ENCODE measurements around the gene GLTP.

GLTP gene

GRCh38 chr12:109818253-109818652 lies 62.1 kb downstream of the GLTP start:
- DNase-seq: no peak

GRCh38 chr12:109817627-109818231 lies 62.6 kb downstream of the GLTP start:
- no peak for DNase-seq

- DNase-seq: no peak
These were observed 63.5 kb downstream of the GLTP start for GRCh38 chr12:109816870-109817269.

- DNase-seq: no peak
These were observed 64.4 kb downstream of the GLTP start for GRCh38 chr12:109815757-109816617.

GRCh38 chr12:109815225-109815624 lies 65.1 kb downstream of the GLTP start:
- no peak for DNase-seq

GRCh38 chr12:109814600-109815150 lies 65.7 kb downstream of the GLTP start:
- no peak for DNase-seq

GRCh38 chr12:109813810-109814416 lies 66.4 kb downstream of the GLTP start:
- DNase-seq: no peak

GRCh38 chr12:109811624-109811995 lies 68.7 kb downstream of the GLTP start:
- no peak for DNase-seq

- no peak for DNase-seq
These were observed 69.3 kb downstream of the GLTP start for GRCh38 chr12:109810954-109811623.

GRCh38 chr12:109808876-109809646 lies 71.3 kb downstream of the GLTP start:
- DNase-seq: no peak

GRCh38 chr12:109807954-109808643 lies 72.2 kb downstream of the GLTP start:
- DNase-seq: no peak

GRCh38 chr12:109804820-109805761 lies 75.2 kb downstream of the GLTP start:
- peak; percentile 63 for DNase-seq

GRCh38 chr12:109803678-109804077 lies 76.7 kb downstream of the GLTP start:
- DNase-seq: no peak

GRCh38 chr12:109802828-109803227 lies 77.5 kb downstream of the GLTP start:
- DNase-seq: no peak

Data from OCI-M1 (cell line).